A549 (cell line): Measurements from ENCODE around the gene ZBTB20.

Source experiments
- BHLHE40 ChIP-seq: IDR thresholded peaks from 2 replicates; pipeline ENCODE4 v1.6.1; 2012; ENCODE audit warnings: low read depth, low read length, inconsistent platforms
- GATA3 ChIP-seq: IDR thresholded peaks from 2 replicates; pipeline ENCODE4 v1.6.1; 2012; ENCODE audit warnings: borderline replicate concordance
- HDAC2 ChIP-seq: fragments of 200-600 bp; sonication (generic); IDR thresholded peaks from 2 replicates; pipeline ENCODE4 v1.6.1; 2016
- HOXA7 ChIP-seq: fragments of 250-450 bp; sonication (Bioruptor Pico); IDR thresholded peaks from 2 replicates; pipeline ENCODE4 v1.5.0; 2020; ENCODE audit warnings: mild to moderate bottlenecking, moderate library complexity
- JUNB ChIP-seq: fragments of >200 bp; sonication (Bioruptor Twin); formaldehyde crosslinking; IDR thresholded peaks from 2 replicates; pipeline ENCODE4 v1.6.1; 2016
- POLR2AphosphoS2 ChIP-seq: conservative IDR thresholded peaks from 2 replicates; pipeline ENCODE4 v1.6.1; 2012; ENCODE audit warnings: low read length, improper control_type of control experiment, inconsistent platforms
- RFX5 ChIP-seq: fragments of 450-650 bp; IDR thresholded peaks from 2 replicates; pipeline ENCODE4 v1.7.1; 2014; ENCODE audit warnings: antibody characterized with exemption, mild to moderate bottlenecking, moderate library complexity
- SMC3 ChIP-seq: fragments of >200 bp; sonication (Bioruptor Twin); formaldehyde crosslinking; IDR thresholded peaks from 3 replicates; pipeline ENCODE4 v1.6.1; 2018; ENCODE audit warnings: inconsistent platforms
- ZFP36 ChIP-seq: fragments of 450-650 bp; IDR thresholded peaks from 2 replicates; pipeline ENCODE4 v1.6.1; 2014; ENCODE audit warnings: borderline replicate concordance; ENCODE audit not compliant: partially characterized antibody
- ZSCAN20 ChIP-seq: fragments of 250-450 bp; sonication (Bioruptor Pico); IDR thresholded peaks from 2 replicates; pipeline ENCODE4 v1.8.0; 2022; ENCODE audit warnings: mild to moderate bottlenecking, moderate library complexity
- TF ChIP-seq, protein P1 (sequence below): fragments of >200 bp; sonication (Bioruptor Twin); formaldehyde crosslinking; IDR thresholded peaks from 3 replicates; pipeline ENCODE4 v1.5.1; 2016
- TF ChIP-seq, protein P2 (sequence below): fragments of 450-650 bp; IDR thresholded peaks from 2 replicates; pipeline ENCODE4 v1.6.1; 2014; ENCODE audit warnings: antibody characterized with exemption
- TF ChIP-seq, protein P3 (sequence below): IDR thresholded peaks from 2 replicates; pipeline ENCODE4 v1.6.1; 2012

DNA sequence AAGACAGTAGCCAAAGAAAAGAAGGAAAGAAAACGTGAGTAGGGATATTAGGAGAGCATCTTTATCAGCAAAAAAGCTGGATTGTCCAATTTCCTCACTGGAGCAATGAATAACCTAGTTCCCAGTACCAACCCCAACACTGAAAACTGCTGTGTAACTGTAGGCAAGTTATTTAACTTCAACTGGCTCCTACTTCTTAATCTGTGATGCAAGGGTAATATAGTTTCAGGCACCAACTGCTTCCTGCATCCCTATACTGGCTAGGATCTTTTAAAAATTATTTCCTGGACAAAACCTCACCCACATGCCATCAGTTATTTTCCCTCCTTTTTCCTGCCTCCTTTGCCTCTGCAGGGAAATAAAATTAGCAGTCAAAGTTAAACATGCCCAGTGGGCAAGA lies 59.6 kb downstream of the ZBTB20 start:
- TF ChIP-seq GATA3 (no peak), RFX5 (no peak), ZSCAN20 (CRISPR knock-in tag) (no peak), HDAC2 (no peak), SMC3 (no peak), BHLHE40 (no peak), POLR2AphosphoS2 (no peak), HOXA7 (CRISPR knock-in tag) (no peak), ZFP36 (no peak), JUNB (no peak)
- TF ChIP-seq, protein P1, sequence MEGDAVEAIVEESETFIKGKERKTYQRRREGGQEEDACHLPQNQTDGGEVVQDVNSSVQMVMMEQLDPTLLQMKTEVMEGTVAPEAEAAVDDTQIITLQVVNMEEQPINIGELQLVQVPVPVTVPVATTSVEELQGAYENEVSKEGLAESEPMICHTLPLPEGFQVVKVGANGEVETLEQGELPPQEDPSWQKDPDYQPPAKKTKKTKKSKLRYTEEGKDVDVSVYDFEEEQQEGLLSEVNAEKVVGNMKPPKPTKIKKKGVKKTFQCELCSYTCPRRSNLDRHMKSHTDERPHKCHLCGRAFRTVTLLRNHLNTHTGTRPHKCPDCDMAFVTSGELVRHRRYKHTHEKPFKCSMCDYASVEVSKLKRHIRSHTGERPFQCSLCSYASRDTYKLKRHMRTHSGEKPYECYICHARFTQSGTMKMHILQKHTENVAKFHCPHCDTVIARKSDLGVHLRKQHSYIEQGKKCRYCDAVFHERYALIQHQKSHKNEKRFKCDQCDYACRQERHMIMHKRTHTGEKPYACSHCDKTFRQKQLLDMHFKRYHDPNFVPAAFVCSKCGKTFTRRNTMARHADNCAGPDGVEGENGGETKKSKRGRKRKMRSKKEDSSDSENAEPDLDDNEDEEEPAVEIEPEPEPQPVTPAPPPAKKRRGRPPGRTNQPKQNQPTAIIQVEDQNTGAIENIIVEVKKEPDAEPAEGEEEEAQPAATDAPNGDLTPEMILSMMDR, result no peak
- TF ChIP-seq, protein P2, sequence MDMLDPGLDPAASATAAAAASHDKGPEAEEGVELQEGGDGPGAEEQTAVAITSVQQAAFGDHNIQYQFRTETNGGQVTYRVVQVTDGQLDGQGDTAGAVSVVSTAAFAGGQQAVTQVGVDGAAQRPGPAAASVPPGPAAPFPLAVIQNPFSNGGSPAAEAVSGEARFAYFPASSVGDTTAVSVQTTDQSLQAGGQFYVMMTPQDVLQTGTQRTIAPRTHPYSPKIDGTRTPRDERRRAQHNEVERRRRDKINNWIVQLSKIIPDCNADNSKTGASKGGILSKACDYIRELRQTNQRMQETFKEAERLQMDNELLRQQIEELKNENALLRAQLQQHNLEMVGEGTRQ, result no peak
- TF ChIP-seq, protein P3, sequence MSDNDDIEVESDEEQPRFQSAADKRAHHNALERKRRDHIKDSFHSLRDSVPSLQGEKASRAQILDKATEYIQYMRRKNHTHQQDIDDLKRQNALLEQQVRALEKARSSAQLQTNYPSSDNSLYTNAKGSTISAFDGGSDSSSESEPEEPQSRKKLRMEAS, result no peak
